Right lobe of liver (tissue), 4 donors: Measurements from ENCODE around the gene HSD3B2.

ENCODE experiments used
- POLR2A ChIP-seq: fragments of 450-650 bp; IDR thresholded peaks from one replicate; pipeline ENCODE4 v1.6.1; 2017; ENCODE audit warnings: antibody characterized with exemption, mild to moderate bottlenecking
- TF ChIP-seq, protein P1 (sequence below), 4 donors: fragments of 200-600 bp in 3 of 4; fragments of 450-650 bp in 1 of 4; IDR thresholded peaks; one replicate each; pipeline versions ENCODE4 v1.5.1 to v1.8.0; 2016 to 2022; ENCODE audit warnings: antibody characterized with exemption in 4 of 4, mild to moderate bottlenecking in 2 of 4
- donor health status: DM: no; HTN: no; CAD: no.
- donor health status: DM: no; HTN: no; CAD: no.
- donor health status: DM: no; HTN: yes; CAD: no.

DNA sequence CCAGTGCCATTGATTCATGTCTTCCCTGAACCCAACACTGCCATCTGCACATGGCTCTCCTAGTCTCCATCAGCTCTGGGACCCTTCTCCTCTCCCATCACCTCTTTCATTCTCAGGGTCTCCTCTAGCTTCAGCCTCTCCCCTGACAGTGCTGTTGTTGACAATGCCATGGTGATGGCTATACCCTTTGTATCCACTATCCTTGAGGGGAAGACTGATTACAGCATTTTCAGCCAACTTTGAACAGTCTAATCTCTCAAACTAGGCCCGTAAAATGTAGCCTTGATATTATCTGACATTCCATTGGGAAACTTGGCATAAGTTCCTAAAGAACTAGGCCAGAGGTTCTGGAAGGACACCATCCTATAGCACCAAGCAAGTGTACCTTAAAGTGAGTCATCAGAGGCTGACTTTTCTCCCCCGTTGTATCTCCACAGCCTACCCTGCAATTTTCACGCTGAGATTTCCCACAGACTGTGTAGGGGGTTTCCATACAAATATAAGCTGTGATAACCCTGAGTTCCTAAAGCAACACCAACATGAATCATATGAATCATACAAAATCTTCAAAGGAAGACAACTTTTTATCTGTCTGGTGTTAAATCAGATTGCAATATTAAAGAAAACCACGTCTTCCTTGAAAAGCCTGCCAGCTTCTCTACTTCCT, 40.6 kb upstream of the HSD3B2 start:
- TF ChIP-seq POLR2A = no peak
- TF ChIP-seq, protein P1, sequence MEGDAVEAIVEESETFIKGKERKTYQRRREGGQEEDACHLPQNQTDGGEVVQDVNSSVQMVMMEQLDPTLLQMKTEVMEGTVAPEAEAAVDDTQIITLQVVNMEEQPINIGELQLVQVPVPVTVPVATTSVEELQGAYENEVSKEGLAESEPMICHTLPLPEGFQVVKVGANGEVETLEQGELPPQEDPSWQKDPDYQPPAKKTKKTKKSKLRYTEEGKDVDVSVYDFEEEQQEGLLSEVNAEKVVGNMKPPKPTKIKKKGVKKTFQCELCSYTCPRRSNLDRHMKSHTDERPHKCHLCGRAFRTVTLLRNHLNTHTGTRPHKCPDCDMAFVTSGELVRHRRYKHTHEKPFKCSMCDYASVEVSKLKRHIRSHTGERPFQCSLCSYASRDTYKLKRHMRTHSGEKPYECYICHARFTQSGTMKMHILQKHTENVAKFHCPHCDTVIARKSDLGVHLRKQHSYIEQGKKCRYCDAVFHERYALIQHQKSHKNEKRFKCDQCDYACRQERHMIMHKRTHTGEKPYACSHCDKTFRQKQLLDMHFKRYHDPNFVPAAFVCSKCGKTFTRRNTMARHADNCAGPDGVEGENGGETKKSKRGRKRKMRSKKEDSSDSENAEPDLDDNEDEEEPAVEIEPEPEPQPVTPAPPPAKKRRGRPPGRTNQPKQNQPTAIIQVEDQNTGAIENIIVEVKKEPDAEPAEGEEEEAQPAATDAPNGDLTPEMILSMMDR (IDR thresholded peaks at IDR 0.05) = no peak
